Body of pancreas (tissue), 4 donors: ENCODE data around the gene UGT2A1.

Source experiments
- POLR2A ChIP-seq, 3 donors: fragments of 450-650 bp; IDR thresholded peaks; one replicate each; pipeline ENCODE4 v1.6.1; 2016; ENCODE audit warnings: antibody characterized with exemption in 3 of 3, mild to moderate bottlenecking in 2 of 3
- TF ChIP-seq, protein P1 (sequence below), 7 experiments: fragments of 450-650 bp in 4 of 7; fragments of 200-600 bp in 3 of 7; sonication (generic) in 3 of 7; IDR thresholded peaks; one replicate each; pipeline ENCODE4 v1.5.1; 2016 to 2019; ENCODE audit warnings: antibody characterized with exemption in 7 of 7

DNA sequence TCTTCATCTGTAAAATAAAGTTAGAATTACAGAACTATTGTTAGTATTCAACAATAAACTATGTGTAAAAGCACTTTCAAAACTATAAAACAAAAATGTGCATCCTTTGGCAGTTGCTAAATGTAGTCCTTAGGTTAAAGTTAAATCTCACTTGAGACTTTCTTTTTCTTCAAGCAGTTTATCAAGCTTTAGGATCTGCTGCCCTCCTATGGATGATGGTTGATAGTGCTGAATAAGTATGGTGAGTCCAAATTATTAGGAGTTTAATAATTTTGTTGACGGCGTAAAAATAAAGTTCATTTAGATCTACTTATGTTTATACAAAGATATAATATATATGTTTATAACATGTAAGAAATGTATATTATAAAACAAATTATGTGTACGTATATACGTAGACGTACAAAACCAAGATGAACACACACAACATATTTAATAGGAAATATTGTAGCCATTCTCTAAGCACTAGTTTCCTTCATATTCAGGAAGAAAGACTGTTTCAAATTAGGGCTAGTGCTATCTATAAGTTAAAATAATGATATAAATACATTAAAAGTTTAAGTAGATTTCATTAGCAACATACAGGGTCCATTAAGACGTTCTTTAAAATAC is 35.9 kb downstream of the UGT2A1 start:
- TF ChIP-seq, protein P1, sequence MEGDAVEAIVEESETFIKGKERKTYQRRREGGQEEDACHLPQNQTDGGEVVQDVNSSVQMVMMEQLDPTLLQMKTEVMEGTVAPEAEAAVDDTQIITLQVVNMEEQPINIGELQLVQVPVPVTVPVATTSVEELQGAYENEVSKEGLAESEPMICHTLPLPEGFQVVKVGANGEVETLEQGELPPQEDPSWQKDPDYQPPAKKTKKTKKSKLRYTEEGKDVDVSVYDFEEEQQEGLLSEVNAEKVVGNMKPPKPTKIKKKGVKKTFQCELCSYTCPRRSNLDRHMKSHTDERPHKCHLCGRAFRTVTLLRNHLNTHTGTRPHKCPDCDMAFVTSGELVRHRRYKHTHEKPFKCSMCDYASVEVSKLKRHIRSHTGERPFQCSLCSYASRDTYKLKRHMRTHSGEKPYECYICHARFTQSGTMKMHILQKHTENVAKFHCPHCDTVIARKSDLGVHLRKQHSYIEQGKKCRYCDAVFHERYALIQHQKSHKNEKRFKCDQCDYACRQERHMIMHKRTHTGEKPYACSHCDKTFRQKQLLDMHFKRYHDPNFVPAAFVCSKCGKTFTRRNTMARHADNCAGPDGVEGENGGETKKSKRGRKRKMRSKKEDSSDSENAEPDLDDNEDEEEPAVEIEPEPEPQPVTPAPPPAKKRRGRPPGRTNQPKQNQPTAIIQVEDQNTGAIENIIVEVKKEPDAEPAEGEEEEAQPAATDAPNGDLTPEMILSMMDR (IDR thresholded peaks at IDR 0.05) = peak in 6 of 7 experiments; percentile 36 to 65 (median 50)
- TF ChIP-seq POLR2A (IDR thresholded peaks at IDR 0.05) = no peak
